GM18520 (cell line): Measurements from ENCODE around the gene SDK1.
"Not testable (repeated sequence)": the region's sequence is repeated elsewhere in the genome, so short reads cannot be mapped to it uniquely, and the experiment has no call there.

Source experiments
- ATAC-seq: cut with Tn5 transposase; IDR thresholded peaks from one replicate; pipeline ENCODE4 v1.9.1; 2021; ENCODE audit not compliant: unreplicated experiment

Gene SDK1

DNA sequence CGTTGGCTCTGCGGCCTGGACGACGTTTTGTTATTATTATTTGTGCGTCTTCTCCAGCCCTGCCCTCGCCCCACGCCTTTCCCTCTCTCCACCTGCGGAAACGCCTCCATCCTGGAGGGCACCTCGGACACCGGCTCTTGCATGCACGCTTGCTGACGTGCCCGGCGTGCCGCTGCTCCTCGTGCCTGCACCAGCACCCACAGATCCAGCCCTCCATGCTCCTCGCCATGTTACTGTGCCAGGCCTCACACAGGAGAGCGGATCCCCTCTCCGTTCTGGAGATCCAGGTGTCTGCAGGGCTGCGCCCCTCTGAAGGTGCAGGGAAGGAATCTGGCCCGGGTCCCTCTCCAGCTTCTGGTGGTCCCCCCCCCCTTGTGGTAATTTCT lies 1007.1 kb downstream of the SDK1 start:
- ATAC-seq: no peak

GRCh38 chr7:4313911-4314310 lies 1012.9 kb downstream of the SDK1 start:
- ATAC-seq: not testable (repeated sequence)

GRCh38 chr7:4314316-4314715 lies 1013.3 kb downstream of the SDK1 start:
- ATAC-seq: not testable (repeated sequence)
